Aorta (tissue), 5 donors: ENCODE data around the gene LAG3. TPM values are rescaled to one million over a fixed set of nuclear protein-coding genes. Genes with fewer than 3 reads are reported as not detected.

Source experiments
- ATAC-seq: fragments of 200-7000 bp; cut with Tn5 transposase; one replicate; pipeline ENCODE4 v1.9.1; 2022; ENCODE audit warnings: moderate library complexity; ENCODE audit not compliant: low FRiP score
- DNase-seq, 2 donors: peaks; one replicate each; pipeline ENCODE4 v3.0.0-alpha.2; 2020
- H3K27ac ChIP-seq, 2 donors: one replicate each; pipeline ENCODE4 v1.5.1; 2013; ENCODE audit warnings: low read length in 2 of 2, mild to moderate bottlenecking in 2 of 2, moderate library complexity in 2 of 2, control low read depth in 1 of 2, inconsistent platforms in 1 of 2, low read depth in 1 of 2
- H3K27me3 ChIP-seq, 2 donors: one replicate each; pipeline ENCODE4 v1.6.1; 2013; ENCODE audit warnings: control low read depth in 1 of 2, low read length in 1 of 2, mild to moderate bottlenecking in 1 of 2, moderate library complexity in 1 of 2; ENCODE audit not compliant: insufficient read depth in 2 of 2, control insufficient read depth in 1 of 2
- H3K36me3 ChIP-seq, 2 donors: one replicate each; pipeline ENCODE4 v1.6.1; 2013; ENCODE audit warnings: control low read depth in 1 of 2, low read length in 1 of 2, mild to moderate bottlenecking in 1 of 2; ENCODE audit not compliant: insufficient read depth in 2 of 2, control insufficient read depth in 1 of 2
- H3K4me1 ChIP-seq, 2 donors: one replicate each; pipeline ENCODE4 v1.6.1; 2013; ENCODE audit warnings: low read length in 2 of 2, control low read depth in 1 of 2, mild to moderate bottlenecking in 1 of 2, moderate library complexity in 1 of 2; ENCODE audit not compliant: insufficient read depth in 2 of 2, control insufficient read depth in 1 of 2
- H3K4me3 ChIP-seq, 2 donors: one replicate each; pipeline ENCODE4 v1.5.1; 2013; ENCODE audit warnings: low read length in 2 of 2, control low read depth in 1 of 2, mild to moderate bottlenecking in 1 of 2
- H3K9me3 ChIP-seq: one replicate; pipeline ENCODE4 v1.6.1; 2013; ENCODE audit warnings: mild to moderate bottlenecking, low read length; ENCODE audit not compliant: control insufficient read depth
- WGBS, 2 donors: extraction: QIAGEN DNeasy Blood & Tissue Kit; methylation state at CpG; one replicate each; pipeline ENCODE4 v1.1.7; 2013; 5-methylcytosine and 5-hydroxymethylcytosine counted together
- intact Hi-C, 2 donors: fragments of 100-400 bp; cut with DNase I; formaldehyde crosslinking; loops; one replicate each; pipeline versions ENCODE4 v1.14.2 to v1.15.0; 2022
- polyA plus RNA-seq, 2 donors: library from polyadenylated mRNA; stranded (reverse); fragments of 200-250 nt; gene quantifications; one replicate each; pipeline ENCODE4 v1.2.3, GENCODE V29; 2013
- total RNA-seq, 2 donors: library from RNA; stranded (reverse); fragmentation: NEBNext Ultra II Directional; extraction: Animal tissue kit (Norgen Biotek cat#: 25700); gene quantifications; one replicate each; pipeline ENCODE4 v1.2.1, GENCODE V29; 2021
- donor health status: healthy with polysubstance abuse.
- donor health status: Bipolar disorder and iron deficiency.
- donor health status: DM: no; HTN: no; CAD: no.
- donor health status: DM: no; HTN: no; CAD: no.
- donor health status: DM: yes; HTN: yes; CAD: no.

The LAG3 gene
- total and polyA plus RNA-seq, 4 donors: 0.25 to 2.4 (median 1.5) TPM

DNA sequence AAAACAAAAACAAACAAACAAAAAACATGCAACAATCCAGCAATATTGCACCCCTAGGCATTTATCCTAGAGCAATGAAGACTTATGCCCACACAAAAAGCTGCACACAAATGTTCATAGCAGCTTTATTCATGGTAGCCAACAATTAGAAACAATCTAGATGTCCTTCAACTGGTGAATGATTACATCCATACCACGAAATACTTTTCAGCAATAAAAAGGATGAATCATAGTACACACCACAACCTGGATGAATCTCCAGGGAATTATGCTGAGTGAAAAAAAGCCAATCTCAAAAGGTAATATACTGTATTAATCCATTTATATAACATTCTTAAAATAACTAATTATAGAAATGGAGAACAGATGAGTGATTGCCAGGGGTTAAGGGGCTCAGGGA lies 34.9 kb downstream of the LAG3 start:
- no peak for DNase-seq
- Histone ChIP-seq H3K27me3 (no peaks in the 10 kb centered on the region), H3K4me1 (no peaks in the 10 kb centered on the region), H3K4me3 (no peak overlapping the region), H3K36me3 (no peaks in the 10 kb centered on the region), H3K27ac (no peak overlapping the region), H3K9me3 (no peaks in the 10 kb centered on the region)
- intact Hi-C loops: no loop called here
- 79 to 82% methylated on average over 1 of the region's 1 CpG for WGBS, 2 donors
- ATAC-seq: no peak

DNA sequence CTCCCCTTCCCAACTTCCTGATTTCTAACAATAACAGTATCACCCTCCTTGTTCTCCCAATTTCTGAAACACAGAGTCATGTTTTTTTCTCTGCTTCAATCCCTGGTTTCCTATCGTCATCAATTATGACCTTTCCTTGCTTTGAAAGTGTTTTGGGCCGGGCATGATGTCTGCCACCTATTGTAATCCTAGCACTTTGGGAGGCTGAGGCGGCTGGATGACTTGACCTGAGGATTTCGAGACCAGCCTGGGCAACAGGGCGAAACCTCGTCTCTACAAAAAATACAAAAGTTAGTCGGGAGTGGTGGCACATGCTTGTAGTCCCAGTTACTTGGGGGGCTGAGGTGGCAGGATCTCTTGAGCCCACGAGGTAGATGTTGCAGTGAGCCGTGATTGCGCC lies 36.7 kb downstream of the LAG3 start:
- Histone ChIP-seq H3K4me3 (no peak overlapping the region), H3K36me3 (no peaks in the 10 kb centered on the region), H3K4me1 (no peaks in the 10 kb centered on the region), H3K27ac (no peak overlapping the region), H3K27me3 (no peaks in the 10 kb centered on the region), H3K9me3 (no peaks in the 10 kb centered on the region)
- DNase-seq (no peak), ATAC-seq (no peak)
- WGBS, 2 donors: 84 to 85% methylated on average over 10 of the region's 10 CpGs
- intact Hi-C loops: no loop called here

DNA sequence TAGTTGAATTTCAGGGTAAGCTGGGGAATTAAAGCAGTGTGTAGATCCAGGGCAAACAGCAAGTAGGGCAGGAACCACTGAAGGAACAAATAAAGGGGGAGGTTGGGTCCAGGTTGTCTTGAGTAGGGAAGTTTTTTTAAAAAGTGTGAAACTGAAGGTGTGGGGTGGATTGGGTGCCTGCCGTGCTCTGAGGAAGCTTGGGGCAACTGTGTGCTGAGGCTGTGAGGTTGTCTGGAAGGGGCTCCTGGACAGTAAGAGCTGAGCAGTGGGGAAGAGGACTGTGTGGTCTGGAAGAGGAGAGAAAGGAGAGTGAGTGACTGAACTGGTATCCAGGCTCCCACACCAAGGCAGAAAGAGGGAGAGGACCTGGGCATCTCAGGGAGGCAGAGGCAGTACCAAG lies 38.4 kb downstream of the LAG3 start:
- H3K4me1 ChIP-seq: no peaks in the 10 kb centered on the region
- H3K9me3 ChIP-seq: no peaks in the 10 kb centered on the region
- no peaks in the 10 kb centered on the region for H3K27me3 ChIP-seq
- H3K36me3 ChIP-seq: no peaks in the 10 kb centered on the region
- WGBS, 2 donors: 85 to 86% methylated on average over 1 of the region's 1 CpG
- no peak overlapping the region for H3K27ac ChIP-seq
- no peak overlapping the region for H3K4me3 ChIP-seq
- intact Hi-C loops: no loop called here
- no peak for DNase-seq
- ATAC-seq: no peak

DNA sequence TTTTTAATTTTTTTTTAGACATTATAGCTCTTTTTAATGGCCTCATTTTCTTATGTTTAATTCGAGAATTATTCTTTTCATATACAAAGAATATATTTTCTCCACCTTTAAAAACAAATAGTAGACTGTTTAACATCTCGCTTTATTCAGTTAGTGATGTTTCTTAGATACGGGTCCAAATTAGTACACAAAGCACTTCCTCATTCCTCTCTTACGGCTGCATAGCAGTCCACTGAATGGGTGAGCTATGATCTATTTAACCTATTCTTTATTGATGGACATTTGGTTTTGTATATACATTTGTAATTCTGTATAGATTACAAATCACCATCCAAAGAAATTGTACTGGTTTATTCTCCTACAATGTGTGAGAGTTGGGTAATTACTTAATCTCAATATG lies 41.0 kb downstream of the LAG3 start:
- Histone ChIP-seq H3K36me3 (no peaks in the 10 kb centered on the region), H3K27me3 (no peaks in the 10 kb centered on the region), H3K27ac (no peak overlapping the region), H3K4me3 (no peak overlapping the region), H3K9me3 (no peaks in the 10 kb centered on the region), H3K4me1 (no peaks in the 10 kb centered on the region)
- intact Hi-C loops: no loop called here
- DNase-seq (no peak), ATAC-seq (no peak)
- WGBS, 2 donors: 63% methylated on average over 4 of the region's 4 CpGs

DNA sequence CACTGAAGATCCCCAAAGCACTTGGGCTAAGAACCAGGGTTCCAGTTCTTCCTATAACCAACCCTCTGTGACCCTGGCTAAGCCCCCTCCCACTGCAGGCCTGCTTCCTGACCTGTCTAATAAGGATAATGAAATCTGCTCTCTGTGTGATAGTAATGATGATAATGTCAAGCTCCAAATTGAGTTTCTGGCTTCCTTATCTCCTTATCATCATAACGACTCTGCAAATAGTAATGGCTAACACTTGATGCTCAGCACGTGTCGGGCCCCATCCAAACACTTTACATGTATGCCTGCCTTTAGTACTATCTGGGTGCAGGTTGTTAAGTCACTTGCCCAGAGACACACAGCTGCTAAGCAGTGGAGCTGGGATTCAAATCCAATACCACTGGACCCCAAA lies 44.3 kb downstream of the LAG3 start:
- Histone ChIP-seq H3K9me3 (no peaks in the 10 kb centered on the region), H3K36me3 (no peaks in the 10 kb centered on the region), H3K27me3 (no peaks in the 10 kb centered on the region), H3K4me1 (no peaks in the 10 kb centered on the region), H3K27ac (no peak overlapping the region), H3K4me3 (no peak overlapping the region)
- no peak for DNase-seq
- intact Hi-C loops: no loop called here
- 71 to 77% methylated on average over 3 of the region's 3 CpGs for WGBS, 2 donors
- no peak for ATAC-seq

DNA sequence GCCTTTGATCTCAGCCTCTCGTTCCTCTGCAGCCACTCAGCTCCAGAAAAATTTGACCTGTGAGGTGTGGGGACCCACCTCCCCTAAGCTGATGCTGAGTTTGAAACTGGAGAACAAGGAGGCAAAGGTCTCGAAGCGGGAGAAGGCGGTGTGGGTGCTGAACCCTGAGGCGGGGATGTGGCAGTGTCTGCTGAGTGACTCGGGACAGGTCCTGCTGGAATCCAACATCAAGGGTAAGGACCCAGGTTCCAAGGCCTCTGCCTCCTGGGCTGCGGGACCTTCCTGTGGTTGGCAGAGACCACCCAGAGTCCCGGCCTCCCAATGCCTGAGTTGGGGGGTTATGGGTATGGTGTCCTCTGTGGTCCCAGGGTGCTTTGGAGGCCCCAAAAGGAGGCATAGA lies 44.8 kb downstream of the LAG3 start:
- Histone ChIP-seq H3K4me1 (no peaks in the 10 kb centered on the region), H3K4me3 (no peak overlapping the region), H3K9me3 (no peaks in the 10 kb centered on the region), H3K27ac (no peak overlapping the region), H3K36me3 (no peaks in the 10 kb centered on the region), H3K27me3 (no peaks in the 10 kb centered on the region)
- no peak for DNase-seq
- intact Hi-C loops: no loop called here
- WGBS, 2 donors: 79 to 81% methylated on average over 7 to 8 of the region's 8 CpGs
- no peak for ATAC-seq

DNA sequence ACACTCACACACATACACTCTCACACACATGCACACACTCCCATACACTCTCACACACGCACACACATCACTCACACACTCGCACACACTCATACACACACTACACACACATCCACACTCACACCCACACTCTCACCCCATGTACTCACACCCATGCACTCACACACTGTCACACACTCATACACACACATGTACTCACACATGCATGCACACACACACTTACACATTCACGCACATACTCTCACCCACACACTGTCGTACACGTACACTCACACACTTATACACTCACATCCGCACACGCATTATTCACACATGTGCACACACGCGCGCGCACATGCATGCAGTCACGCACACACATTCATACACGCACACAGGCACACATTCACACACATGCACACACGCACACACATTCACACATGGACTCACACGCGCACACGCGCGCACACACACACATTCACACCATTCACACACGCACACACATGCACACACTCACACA lies 45.4 kb downstream of the LAG3 start:
- ATAC-seq: no peak
- 80 to 89% methylated on average over 20 of the region's 20 CpGs for WGBS, 2 donors
- intact Hi-C loops: no loop called here

DNA sequence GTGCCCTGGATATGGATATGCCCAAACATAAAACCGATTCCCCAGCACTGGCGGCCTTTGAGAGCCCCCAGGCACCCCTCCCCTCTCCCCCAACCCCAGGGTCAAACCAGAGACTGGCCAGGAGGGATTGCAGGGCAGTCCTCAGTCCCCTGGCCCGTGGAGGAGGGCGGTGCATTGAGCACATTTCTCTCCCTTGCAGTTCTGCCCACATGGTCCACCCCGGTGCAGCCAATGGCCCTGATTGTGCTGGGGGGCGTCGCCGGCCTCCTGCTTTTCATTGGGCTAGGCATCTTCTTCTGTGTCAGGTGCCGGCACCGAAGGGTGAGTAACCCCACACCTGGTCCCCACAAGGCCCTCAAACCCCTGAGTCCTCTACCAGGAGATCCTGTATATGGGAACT lies 45.9 kb downstream of the LAG3 start:
- Histone ChIP-seq H3K9me3 (no peaks in the 10 kb centered on the region), H3K36me3 (no peaks in the 10 kb centered on the region), H3K27me3 (no peaks in the 10 kb centered on the region), H3K4me3 (no peak overlapping the region), H3K4me1 (no peaks in the 10 kb centered on the region), H3K27ac (no peak overlapping the region)
- intact Hi-C loops: no loop called here
- DNase-seq (no peak), ATAC-seq (no peak)
- 35 to 41% methylated on average over 7 to 10 of the region's 10 CpGs for WGBS, 2 donors

More for the DNA sequence above, 45.4 kb downstream of the LAG3 start:
- Histone ChIP-seq H3K9me3 (no peaks in the 10 kb centered on the region), H3K4me1 (no peaks in the 10 kb centered on the region), H3K36me3 (no peaks in the 10 kb centered on the region), H3K27ac (no peak overlapping the region), H3K27me3 (no peaks in the 10 kb centered on the region), H3K4me3 (no peak overlapping the region)
- no peak for DNase-seq

DNA sequence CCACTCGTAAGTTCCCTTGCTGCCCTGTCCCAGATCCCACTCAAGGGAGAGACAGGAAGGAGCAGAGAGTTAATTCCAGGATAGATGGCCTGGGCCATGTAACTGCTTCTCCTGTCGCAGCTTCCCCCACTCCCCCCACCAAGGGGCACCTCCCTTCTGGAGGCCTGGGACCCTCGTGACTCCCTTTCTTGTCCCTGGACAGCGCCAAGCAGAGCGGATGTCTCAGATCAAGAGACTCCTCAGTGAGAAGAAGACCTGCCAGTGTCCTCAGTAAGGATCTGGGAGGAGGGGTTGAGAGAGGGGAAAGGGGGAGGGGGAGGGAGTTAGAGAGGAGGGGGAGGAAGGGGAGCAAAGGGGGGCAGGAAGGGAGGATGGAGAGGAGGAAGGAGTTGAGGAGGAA lies 46.3 kb downstream of the LAG3 start:
- Histone ChIP-seq H3K27ac (no peak overlapping the region), H3K36me3 (no peaks in the 10 kb centered on the region), H3K4me1 (no peaks in the 10 kb centered on the region), H3K4me3 (no peak overlapping the region), H3K9me3 (no peaks in the 10 kb centered on the region), H3K27me3 (no peaks in the 10 kb centered on the region)
- no peak for DNase-seq
- WGBS, 2 donors: 69% methylated on average over 5 of the region's 5 CpGs
- no peak for ATAC-seq
- intact Hi-C loops: no loop called here
